K562 (cell line): ENCODE data around the gene MRTFB. TPM values are rescaled to one million over a fixed set of nuclear protein-coding genes. Genes with fewer than 3 reads are reported as not detected.

Experiments used
- ATAC-seq: fragments of 200-7000 bp; cut with Tn5 transposase; 3 replicates; pipeline ENCODE4 v1.9.1; 2020; ENCODE audit warnings: moderate library complexity
- BruUV-seq: library from RNA; stranded (reverse); fragments of 400-500 nt; replicated peaks from 2 replicates; lab custom pipeline; 2021; lab: Mats Ljungman, UMichigan
- CTCF ChIA-PET: fragments of 300-600 bp; formaldehyde crosslinking; extraction: SDS; loops from one replicate; lab custom pipeline; 2021; ENCODE audit warnings: low intra/inter-chr PET ratio; lab: Yijun Ruan, JAX
- POLR2A ChIA-PET: fragments of 300-600, 350-650 bp; sonication (Branson Sonifier 250); formaldehyde crosslinking; extraction: SDS; loops from one replicate; lab custom pipeline; 2021; ENCODE audit warnings: antibody characterized with exemption, inconsistent platforms; lab: Yijun Ruan, JAX
- DNase-seq, 4 experiments: peaks; one replicate each; pipeline versions ENCODE4 v3.0.0 to v3.0.0-alpha.2; 2011 to 2018; ENCODE audit warnings: low spot score in 3 of 4, mixed read lengths in 3 of 4; ENCODE audit errors: extremely low read depth in 1 of 4
- FAIRE-seq: peaks from 2 replicates; lab custom pipeline; 2011; peaks lifted over from hg19 to GRCh38; lab: Jason Lieb, UNC
- H2AFZ ChIP-seq: 2 replicates; pipeline ENCODE4 v1.6.0; 2011; ENCODE audit warnings: low read depth, low read length, control low read depth, inconsistent platforms
- H3K27ac ChIP-seq: fragments of 200-600 bp; 3 replicates; pipeline ENCODE4 v1.8.0; 2011; ENCODE audit warnings: low read depth, mild to moderate bottlenecking, control low read depth, inconsistent platforms, low read length, moderate library complexity, mixed read lengths; ENCODE audit errors: extremely low read depth
- H3K27me3 ChIP-seq, 2 experiments: fragments of 300-600 bp in 1 of 2; 2 replicates in 1 of 2; 3 replicates in 1 of 2; pipeline versions ENCODE4 v1.6.0 to v1.8.0; 2011; ENCODE audit warnings: inconsistent platforms in 2 of 2, low read length in 2 of 2, mild to moderate bottlenecking in 1 of 2, mixed read lengths in 1 of 2, moderate library complexity in 1 of 2; ENCODE audit not compliant: control insufficient read depth in 2 of 2, insufficient read depth in 2 of 2
- H3K36me3 ChIP-seq: fragments of 300-600 bp; 3 replicates; pipeline ENCODE4 v1.8.0; 2011; ENCODE audit warnings: mild to moderate bottlenecking, low read length, inconsistent platforms; ENCODE audit not compliant: control insufficient read depth, insufficient read depth
- H3K4me1 ChIP-seq, 2 experiments: fragments of 200-600 bp in 1 of 2; replicated peaks in 1 of 2; 2 replicates in 1 of 2; 3 replicates in 1 of 2; pipeline versions ENCODE4 v1.5.1 to v1.8.0; 2011; ENCODE audit warnings: inconsistent platforms in 2 of 2, low read length in 2 of 2, mild to moderate bottlenecking in 1 of 2, mixed read lengths in 1 of 2, moderate library complexity in 1 of 2; ENCODE audit not compliant: control insufficient read depth in 2 of 2, insufficient read depth in 2 of 2
- H3K4me2 ChIP-seq: 2 replicates; pipeline ENCODE4 v1.6.1; 2011; ENCODE audit warnings: low read length, control low read depth, inconsistent platforms, mixed read lengths; ENCODE audit not compliant: insufficient read depth
- H3K4me3 ChIP-seq: fragments of 200-600 bp; sonication (generic), shearing (Covaris generic); 2 replicates; pipeline ENCODE4 v1.5.1; 2016; ENCODE audit warnings: control low read depth, inconsistent platforms
- H3K79me2 ChIP-seq: fragments of 200-600 bp; 3 replicates; pipeline ENCODE4 v1.8.0; 2011; ENCODE audit warnings: low read length, inconsistent platforms; ENCODE audit not compliant: control insufficient read depth, insufficient read depth
- H3K9ac ChIP-seq, 2 experiments: 2 replicates each; pipeline versions ENCODE4 v1.6.0 to v1.6.1; 2011; ENCODE audit warnings: low read depth in 2 of 2, low read length in 2 of 2, control low read depth in 1 of 2, inconsistent platforms in 1 of 2, mild to moderate bottlenecking in 1 of 2, mixed read lengths in 1 of 2; ENCODE audit not compliant: insufficient read depth in 1 of 2
- H3K9me1 ChIP-seq: one replicate; pipeline ENCODE4 v1.6.0; 2011; ENCODE audit warnings: inconsistent platforms, mild to moderate bottlenecking, low read length, moderate library complexity; ENCODE audit not compliant: control insufficient read depth, insufficient read depth
- H3K9me3 ChIP-seq: replicated peaks from 2 replicates; pipeline ENCODE4 v1.5.1; 2011; ENCODE audit warnings: low read depth, low read length, inconsistent platforms; ENCODE audit not compliant: control insufficient read depth, insufficient read depth
- H4K20me1 ChIP-seq: replicated peaks from 2 replicates; pipeline ENCODE4 v1.6.1; 2011; ENCODE audit warnings: low read length, inconsistent platforms, mixed read lengths; ENCODE audit not compliant: control insufficient read depth, insufficient read depth
- BRCA1 ChIP-seq, 2 experiments: fragments of 450-650 bp in 1 of 2; sonication (generic) in 1 of 2; formaldehyde crosslinking in 1 of 2; IDR thresholded peaks; 2 replicates each; pipeline versions ENCODE4 v1.5.0 to v1.6.1; 2017 to 2020; ENCODE audit warnings: mild to moderate bottlenecking in 1 of 2, missing genetic modification reagents in 1 of 2
- DLX4 ChIP-seq: fragments of 250-450 bp; sonication (Bioruptor Pico); IDR thresholded peaks from 2 replicates; pipeline ENCODE4 v1.6.1; 2021; ENCODE audit warnings: mild to moderate bottlenecking
- DMBX1 ChIP-seq: fragments of 250-450 bp; sonication (Bioruptor Pico); IDR thresholded peaks from 2 replicates; pipeline ENCODE4 v1.8.0; 2022; ENCODE audit warnings: inconsistent platforms, mild to moderate bottlenecking, moderate library complexity, borderline replicate concordance
- ESRRB ChIP-seq: fragments of 250-450 bp; sonication (Bioruptor Pico); IDR thresholded peaks from 2 replicates; pipeline ENCODE4 v1.5.0; 2020; ENCODE audit warnings: mild to moderate bottlenecking, moderate library complexity, borderline replicate concordance
- HBP1 ChIP-seq: fragments of 450-650 bp; formaldehyde crosslinking; IDR thresholded peaks from 2 replicates; pipeline ENCODE4 v1.4.0; 2022; ENCODE audit warnings: missing genetic modification characterization
- MCM7 ChIP-seq, 2 experiments: fragments of 450-650 bp; IDR thresholded peaks; 2 replicates each; pipeline ENCODE4 v1.6.1; 2016 to 2018
- MEIS2 ChIP-seq: fragments of 450-650 bp; IDR thresholded peaks from 2 replicates; pipeline ENCODE4 v1.6.1; 2014; ENCODE audit warnings: mild to moderate bottlenecking; ENCODE audit not compliant: partially characterized antibody
- NBN ChIP-seq: fragments of 450-650 bp; IDR thresholded peaks from 2 replicates; pipeline ENCODE4 v1.6.1; 2016; ENCODE audit warnings: low read depth, mild to moderate bottlenecking
- POU5F1 ChIP-seq: fragments of 150-350 bp; IDR thresholded peaks from 2 replicates; pipeline ENCODE4 v1.6.1; 2014; ENCODE audit warnings: borderline replicate concordance, low read length, low read depth, mild to moderate bottlenecking; ENCODE audit not compliant: partially characterized antibody
- PTRF ChIP-seq: fragments of 450-650 bp; IDR thresholded peaks from 2 replicates; pipeline ENCODE4 v1.6.1; 2016; ENCODE audit warnings: mild to moderate bottlenecking, missing genetic modification characterization, missing compliant biosample characterization
- SMARCA5 ChIP-seq: fragments of 450-650 bp; IDR thresholded peaks from 2 replicates; pipeline ENCODE4 v1.6.1; 2016
- ZFX ChIP-seq: sonication (generic); formaldehyde crosslinking; IDR thresholded peaks from 2 replicates; pipeline ENCODE4 v1.8.0; 2022; ENCODE audit warnings: mild to moderate bottlenecking, missing genetic modification reagents, moderate library complexity
- ZNF316 ChIP-seq: fragments of 450-650 bp; IDR thresholded peaks from 2 replicates; pipeline ENCODE4 v1.6.1; 2016
- ZNF592 ChIP-seq: fragments of 450-650 bp; IDR thresholded peaks from 2 replicates; pipeline ENCODE4 v1.6.1; 2017; ENCODE audit warnings: antibody characterized with exemption, mild to moderate bottlenecking
- ZNF766 ChIP-seq: fragments of 200-800 bp; sonication (Bioruptor generic); conservative IDR thresholded peaks from 2 replicates; pipeline ENCODE4 v1.6.1; 2016; ENCODE audit warnings: missing genetic modification characterization, missing compliant biosample characterization
- WGBS: fragments of 100-300 bp; shearing (Covaris generic); methylation state at CpG from one replicate; pipeline ENCODE4 v1.1.6; 2016; ENCODE audit warnings: low coverage, mixed read lengths; ENCODE audit not compliant: insufficient coverage; ENCODE audit errors: missing lambda C conversion rate; 5-methylcytosine and 5-hydroxymethylcytosine counted together
- in situ Hi-C: fragments of 300-500 bp; cut with MboI; formaldehyde crosslinking; loops from 4 replicates; pipeline ENCODE4 v1.15.0; 2018; ENCODE audit warnings: inconsistent platforms, mixed read lengths
- intact Hi-C: fragments of 100-400 bp; cut with micrococcal nuclease; formaldehyde crosslinking; loops from 2 replicates; pipeline ENCODE4 v1.14.2; 2022
- polyA plus RNA-seq, 8 experiments: library from polyadenylated mRNA; depleted of rRNA in 4 of 8; stranded (reverse) in 5 of 8; unstranded in 3 of 8; fragments of >200 nt; fragmentation: Nextera tagmentation in 2 of 8; fragmentation: Illumina TruSeq in 1 of 8; extraction: Ambion mirVana in 2 of 8; extraction: Trizol in 1 of 8; gene quantifications; 2 replicates each; pipeline versions ENCODE4 v1.2.1 to v1.2.3, GENCODE V29; 2011 to 2014; ENCODE audit warnings: inconsistent platforms in 1 of 8, missing spikeins in 1 of 8
- total RNA-seq, 7 experiments: library from RNA; depleted of rRNA in 6 of 7; stranded (reverse); fragments of >200 nt in 6 of 7; fragmentation: Illumina TruSeq in 2 of 7; extraction: Trizol in 2 of 7; gene quantifications; 2 replicates each; pipeline versions ENCODE4 v1.2.1 to v1.2.3, GENCODE V29; 2011 to 2021; ENCODE audit warnings: low replicate concordance in 1 of 7
- TF ChIP-seq, protein P1 (sequence below): fragments of 450-650 bp; IDR thresholded peaks from 2 replicates; pipeline ENCODE4 v1.6.1; 2016

The MRTFB gene
- total and polyA plus RNA-seq, 9 of the 15 experiments (the other 6 are each of a cell fraction or from before 2014, with no cell fraction given) = 2.2 to 12.7 (median 7.0) TPM

DNA sequence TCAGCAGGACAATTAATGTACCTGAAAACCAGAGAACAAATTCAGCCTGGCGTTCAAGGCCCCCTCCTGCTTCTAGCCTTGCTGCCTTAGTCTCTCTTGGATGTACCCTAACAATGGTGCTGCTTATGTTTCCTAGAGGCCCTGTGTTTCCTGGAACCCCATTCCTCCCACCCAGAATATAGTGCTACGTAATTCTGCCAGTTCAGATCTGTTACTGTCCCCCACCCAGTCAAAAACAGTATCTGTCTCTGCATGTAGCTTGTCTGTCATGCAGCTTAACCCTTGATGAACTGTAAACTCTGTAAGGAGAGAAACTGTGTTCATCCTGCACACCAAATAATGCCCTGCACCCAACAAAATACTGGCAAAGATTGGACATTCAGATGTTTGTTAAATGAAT lies 6.8 kb downstream of the MRTFB start:
- in situ Hi-C loops (no loop called here), intact Hi-C loops (loop anchor here (10.0 kb wide), 1 partner anchor 107 kb away; no protein-coding TSS in a partner anchor)
- H3K9me1 ChIP-seq = no peaks in the 10 kb centered on the region
- H2AFZ ChIP-seq = peak overlapping the region; percentile 20; the same call in 1 of the 2 replicates
- FAIRE-seq (peak; percentile 80), ATAC-seq (peak; percentile 81), DNase-seq (peak in 3 of 4 experiments; percentile 15 to 63 (median 55))
- ChIA-PET CTCF (no interaction called here), POLR2A (interaction anchor here (0.6 kb wide), 2 partner anchors 31 to 49 kb away, joined by 3 read pairs; no protein-coding TSS in a partner anchor)
- no peak overlapping the region for H3K4me3 ChIP-seq
- H3K36me3 ChIP-seq = peaks cover 16% of the 10 kb centered on the region
- WGBS = 23% methylated on average over 2 of the region's 2 CpGs
- H3K4me2 ChIP-seq = peak overlapping the region; percentile 50; the same call in 1 of the 2 replicates
- peak overlapping the region; percentile 31; the same call in 1 of the 3 replicates for H3K27ac ChIP-seq
- H4K20me1 ChIP-seq = no peaks in the 10 kb centered on the region
- peaks cover 25% of the 10 kb centered on the region for H3K79me2 ChIP-seq
- no peaks in the 10 kb centered on the region for H3K9me3 ChIP-seq
- H3K9ac ChIP-seq = peak overlapping the region; percentile 32 to 43; a peak in 3 of 4 replicates
- H3K27me3 ChIP-seq = no peaks in the 10 kb centered on the region
- BruUV-seq = no TSS peak
- peaks cover 0 to 8% of the 10 kb centered on the region in 2 experiments; a peak in 1 of 5 replicates for H3K4me1 ChIP-seq
- TF ChIP-seq PTRF (no peak), DMBX1 (CRISPR knock-in tag) (no peak), ESRRB (CRISPR knock-in tag) (no peak), POU5F1 (no peak), DLX4 (CRISPR knock-in tag) (no peak), BRCA1 (IDR thresholded peaks at IDR 0.05) (no peak), BRCA1 (CRISPR knock-in tag; IDR thresholded peaks at IDR 0.05) (no peak), ZNF592 (peak; percentile 66), HBP1 (CRISPR knock-in tag) (no peak), ZFX (CRISPR knock-in tag) (no peak), NBN (no peak), MCM7 (IDR thresholded peaks at IDR 0.05) (no peak), MEIS2 (peak; percentile 46), SMARCA5 (no peak), ZNF766 (CRISPR knock-in tag) (no peak), ZNF316 (no peak)
- TF ChIP-seq, protein P1, sequence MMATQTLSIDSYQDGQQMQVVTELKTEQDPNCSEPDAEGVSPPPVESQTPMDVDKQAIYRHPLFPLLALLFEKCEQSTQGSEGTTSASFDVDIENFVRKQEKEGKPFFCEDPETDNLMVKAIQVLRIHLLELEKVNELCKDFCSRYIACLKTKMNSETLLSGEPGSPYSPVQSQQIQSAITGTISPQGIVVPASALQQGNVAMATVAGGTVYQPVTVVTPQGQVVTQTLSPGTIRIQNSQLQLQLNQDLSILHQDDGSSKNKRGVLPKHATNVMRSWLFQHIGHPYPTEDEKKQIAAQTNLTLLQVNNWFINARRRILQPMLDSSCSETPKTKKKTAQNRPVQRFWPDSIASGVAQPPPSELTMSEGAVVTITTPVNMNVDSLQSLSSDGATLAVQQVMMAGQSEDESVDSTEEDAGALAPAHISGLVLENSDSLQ = peak; percentile 65
